ENCODE results near the gene TBC1D28.
"Not testable (repeated sequence)": the region's sequence is repeated elsewhere in the genome, so short reads cannot be mapped to it uniquely, and the experiment has no call there.

TBC1D28 gene

GRCh38 chr17:18644291-18644690 lies at the start of gene TBC1D28:
Gene TBC1D28, minus strand, starts transcription at chr17:18644391. Its CDS starts 3,039 bp downstream, at chr17:18641352.
- DNase-seq, result not testable (repeated sequence)

DNA sequence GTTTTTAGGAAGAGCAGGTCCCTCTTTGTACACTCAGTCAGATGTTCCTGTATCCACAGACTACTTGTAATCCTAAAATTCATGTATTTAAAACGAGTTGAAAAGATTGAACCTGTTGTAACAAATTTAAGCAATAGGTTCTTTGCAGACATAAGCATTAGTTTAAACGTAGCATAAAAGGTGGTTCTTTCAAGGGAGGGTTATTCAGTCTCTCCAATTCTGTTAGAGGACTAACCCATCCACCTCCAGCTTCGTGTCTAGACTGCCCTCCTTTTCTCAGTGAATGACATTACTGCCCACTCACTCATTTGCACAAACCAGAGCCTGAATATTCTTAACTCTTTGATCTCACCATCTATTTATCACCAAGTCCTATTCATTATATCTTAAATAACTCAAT lies 38.5 kb upstream of the TBC1D28 start:
- not testable (repeated sequence) for DNase-seq

- peak in 55 of 58 donors; percentile 21 to 95 (median 78) for DNase-seq
Measured at GRCh38 chr17:18681767-18682571, 37.8 kb upstream of the TBC1D28 start, which contains the start of gene FOXO3B. Gene FOXO3B, minus strand, starts transcription at chr17:18682314. Its CDS starts 663 bp downstream, at chr17:18681651.

DNA sequence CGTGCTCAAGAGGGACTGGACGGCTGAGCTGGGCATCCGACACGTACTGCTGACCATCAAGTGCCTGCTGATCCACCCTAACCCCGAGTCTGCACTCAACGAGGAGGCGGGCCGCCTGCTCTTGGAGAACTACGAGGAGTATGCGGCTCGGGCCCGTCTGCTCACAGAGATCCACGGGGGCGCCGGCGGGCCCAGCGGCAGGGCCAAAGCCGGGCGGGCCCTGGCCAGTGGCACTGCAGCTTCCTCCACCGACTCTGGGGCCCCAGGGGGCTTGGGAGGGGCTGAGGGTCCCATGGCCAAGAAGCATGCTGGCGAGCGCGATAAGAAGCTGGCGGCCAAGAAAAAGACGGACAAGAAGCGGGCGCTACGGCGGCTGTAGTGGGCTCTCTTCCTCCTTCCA lies 33.2 kb upstream of the TBC1D28 start:
- DNase-seq, result not testable (repeated sequence)

DNA sequence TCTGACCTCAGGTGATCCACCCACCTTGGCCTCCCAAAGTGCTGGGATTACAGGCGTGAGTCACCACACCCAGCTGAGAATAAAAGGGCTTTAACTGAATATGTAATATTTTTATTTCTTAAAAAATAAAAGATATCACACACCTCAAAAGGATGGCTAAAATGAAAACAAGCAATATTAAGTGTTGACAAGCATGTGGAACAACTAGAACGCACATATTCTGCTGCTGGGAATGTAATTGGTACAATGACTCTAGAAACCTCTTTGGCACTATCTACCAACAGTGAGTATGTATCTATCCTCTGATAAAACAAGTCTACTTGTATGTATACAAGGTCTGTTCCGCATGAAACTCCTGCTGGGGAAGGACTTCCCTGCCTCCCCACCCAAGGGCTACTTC lies 32.7 kb upstream of the TBC1D28 start:
- not testable (repeated sequence) for DNase-seq

DNA sequence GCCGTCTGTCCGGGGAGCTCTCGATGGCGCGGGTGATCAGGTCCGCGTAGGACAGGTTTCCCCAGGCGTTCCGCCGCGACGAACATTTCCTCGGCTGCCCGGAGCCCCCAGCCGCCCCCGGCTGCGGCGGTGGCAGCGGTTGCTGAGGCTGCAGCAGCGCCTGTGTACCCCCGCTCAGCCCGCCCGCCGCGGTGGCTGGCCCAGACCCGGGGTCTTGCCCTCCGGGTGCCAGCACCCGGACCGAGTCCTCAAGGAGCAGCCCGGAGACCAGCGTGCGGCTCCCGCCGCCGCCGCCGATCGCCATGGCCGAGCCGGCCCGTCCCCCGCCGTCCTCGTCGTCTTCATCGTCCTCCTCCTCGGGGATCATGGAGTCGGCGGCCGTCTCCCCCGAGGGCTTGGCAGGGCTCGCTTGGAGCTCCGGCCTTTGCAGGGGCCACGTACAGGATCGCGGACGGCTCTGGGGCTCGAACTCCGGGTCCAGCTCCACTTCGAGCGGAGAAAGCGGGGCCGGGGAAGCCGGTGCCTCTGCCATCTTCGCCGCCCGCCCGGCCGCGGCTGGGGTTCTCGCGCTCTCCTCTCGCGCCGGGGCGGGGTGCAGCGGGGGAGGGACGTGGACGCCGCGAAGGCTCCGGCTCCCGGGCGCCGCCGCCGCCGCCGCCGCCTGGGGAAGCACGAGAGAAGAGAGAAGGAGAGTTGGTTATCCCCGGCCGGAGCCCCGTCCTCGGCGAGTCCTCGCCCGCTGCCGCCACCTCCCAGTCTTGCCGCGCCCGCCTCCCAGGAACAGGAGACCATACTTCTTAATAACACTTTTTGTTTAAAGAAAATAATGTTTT lies 28.4 kb upstream of the TBC1D28 start:
- DNase-seq, result not testable (repeated sequence)

GRCh38 chr17:18668625-18669024 lies 24.4 kb upstream of the TBC1D28 start:
- not testable (repeated sequence) for DNase-seq

DNA sequence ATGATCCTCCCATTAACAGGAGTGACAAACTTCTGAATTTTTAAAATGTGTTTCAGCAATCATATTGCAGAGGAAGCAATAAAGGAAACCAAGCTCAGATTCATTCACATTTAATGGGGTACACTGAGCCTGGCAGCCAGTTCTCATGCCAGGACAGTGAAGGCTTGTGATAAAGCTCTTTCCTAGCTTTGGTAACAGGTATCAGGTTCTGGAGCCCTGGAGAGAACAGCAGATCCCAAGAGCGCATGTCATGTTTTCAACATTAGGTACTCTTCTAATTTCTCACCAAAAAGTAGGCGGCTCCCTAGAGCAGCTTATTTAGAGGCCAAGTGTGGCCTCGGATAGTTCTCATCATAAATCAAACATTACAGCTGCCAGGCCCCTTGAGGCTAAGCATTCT lies 23.3 kb upstream of the TBC1D28 start:
- DNase-seq, result not testable (repeated sequence)

DNA sequence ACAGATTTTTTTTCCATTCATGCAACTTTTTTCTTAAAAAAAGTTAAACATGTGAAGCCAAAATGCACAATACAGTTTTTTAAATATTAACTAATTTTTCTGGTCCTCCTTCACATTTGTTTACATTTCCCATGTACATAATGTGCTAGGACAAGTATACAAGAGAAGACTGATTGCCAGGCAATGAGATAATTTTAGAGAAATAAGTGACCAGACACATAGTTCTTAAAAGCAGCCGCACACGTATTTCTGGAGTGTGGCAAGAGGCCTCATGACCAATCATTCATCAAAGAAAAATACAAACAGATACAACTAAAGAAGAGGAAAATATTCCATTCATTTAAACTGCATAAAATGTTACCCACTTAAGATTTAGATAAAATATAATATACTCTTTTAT lies 22.1 kb upstream of the TBC1D28 start:
- DNase-seq, result not testable (repeated sequence)

- not testable (repeated sequence) for DNase-seq
Measured at GRCh38 chr17:18661924-18662624, 17.9 kb upstream of the TBC1D28 start.

DNA sequence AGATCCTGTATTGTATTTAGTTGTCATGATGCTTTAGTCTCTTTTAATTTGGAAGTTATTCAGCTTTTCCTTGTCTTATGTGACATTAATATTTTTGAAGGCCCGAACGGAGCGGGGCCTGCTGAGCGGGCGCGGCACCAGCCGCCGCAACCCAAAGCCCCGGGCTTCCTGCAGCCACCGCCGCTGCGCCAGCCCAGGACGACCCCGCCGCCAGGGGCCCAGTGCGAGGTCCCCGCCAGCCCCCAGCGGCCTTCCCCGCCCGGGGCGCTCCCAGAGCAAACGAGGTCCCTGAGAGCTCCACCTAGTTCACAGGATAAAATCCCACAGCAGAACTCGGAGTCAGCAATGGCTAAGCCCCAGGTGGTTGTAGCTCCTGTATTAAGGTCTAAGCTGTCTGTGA lies 5.9 kb upstream of the TBC1D28 start:
- DNase-seq, result not testable (repeated sequence)

- DNase-seq, result not testable (repeated sequence)
Measured at GRCh38 chr17:18643124-18643523, 1.1 kb downstream of the TBC1D28 start.

DNA sequence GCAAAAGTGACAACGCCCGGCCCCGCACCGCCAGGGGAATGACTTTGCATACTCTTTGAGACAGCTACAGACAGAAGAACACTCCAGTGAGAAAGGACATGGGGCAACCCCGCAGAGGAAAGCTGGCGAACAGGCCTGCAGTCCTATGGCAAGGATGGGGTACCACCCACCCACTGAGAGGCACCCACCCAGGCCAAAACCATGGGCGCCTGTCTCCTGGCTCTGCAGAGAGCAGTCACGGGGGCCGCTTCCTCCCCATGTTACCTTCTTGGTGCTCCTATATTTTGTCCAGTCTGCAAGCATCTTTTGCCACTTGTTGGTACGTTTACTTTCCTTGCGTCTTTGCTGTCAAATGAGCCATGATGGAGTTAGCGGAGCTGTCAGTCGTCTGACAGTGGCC lies 5.8 kb downstream of the TBC1D28 start:
- not testable (repeated sequence) for DNase-seq

DNA sequence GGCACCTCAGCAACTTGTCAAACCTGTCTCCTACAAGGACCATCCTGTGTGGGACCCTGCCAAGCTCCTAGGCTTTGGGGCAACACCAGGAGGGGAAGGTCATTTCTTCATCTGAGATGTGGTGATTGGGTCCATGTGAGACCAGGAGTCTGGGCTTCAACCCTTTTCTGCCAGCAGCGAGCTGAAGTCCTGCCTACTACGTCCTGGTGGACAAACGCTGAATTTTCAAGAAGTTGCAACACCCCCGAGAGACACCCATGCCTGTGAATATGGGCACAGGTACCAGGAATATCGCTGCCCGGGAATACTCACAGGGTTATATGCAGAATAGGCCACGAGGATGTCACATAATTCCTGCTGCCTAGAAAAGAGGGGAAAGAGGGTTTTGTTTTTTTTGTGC lies 8.0 kb downstream of the TBC1D28 start:
- not testable (repeated sequence) for DNase-seq

DNA sequence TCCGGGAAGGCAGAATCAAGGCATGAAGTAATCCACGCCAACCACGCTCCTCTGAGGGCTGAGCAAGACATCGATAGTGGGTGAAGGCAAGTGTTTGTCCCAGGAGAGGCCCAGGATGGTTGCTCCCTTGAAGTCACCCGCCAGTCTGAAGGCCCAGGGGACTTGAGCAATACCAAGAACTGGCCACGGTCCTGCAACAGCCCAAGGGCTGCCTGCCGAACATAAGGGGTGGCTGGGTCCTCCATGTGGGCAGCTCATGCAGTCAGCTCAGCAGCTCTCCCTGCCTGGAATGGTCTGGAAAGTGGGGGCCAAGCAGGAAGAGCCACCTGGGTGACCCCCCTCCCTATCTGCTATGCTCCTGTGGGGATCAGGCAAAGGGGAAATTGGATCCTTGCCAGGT lies 8.4 kb downstream of the TBC1D28 start:
- not testable (repeated sequence) for DNase-seq

GRCh38 chr17:18634550-18635263 lies 9.5 kb downstream of the TBC1D28 start:
- DNase-seq, result not testable (repeated sequence)

GRCh38 chr17:18626152-18626870 lies 17.9 kb downstream of the TBC1D28 start:
- no peak for DNase-seq

GRCh38 chr17:18625509-18626104 lies 18.6 kb downstream of the TBC1D28 start:
- peak in 56 of 58 donors; percentile 14 to 96 (median 79) for DNase-seq

- DNase-seq, result not testable (repeated sequence)
Measured at GRCh38 chr17:18624862-18625501, 19.2 kb downstream of the TBC1D28 start.
